ENCODE data around the gene CALR3. TPM values are rescaled to one million over a fixed set of nuclear protein-coding genes. Genes with fewer than 3 reads are reported as not detected.
"Not testable (repeated sequence)": the region's sequence is repeated elsewhere in the genome, so short reads cannot be mapped to it uniquely, and the experiment has no call there.

The CALR3 gene
- total and polyA plus RNA-seq, 5 experiments from 2014 or later = not detected

GRCh38 chr19:16459680-16460079 lies 36.3 kb downstream of the CALR3 start:
- ATAC-seq = no peak
- POLR2A ChIA-PET = no interaction called here
- DNase-seq = no peak
- peak overlapping the region in 1 of 10 donors; percentile 8 for H3K27ac Mint-ChIP-seq
- H3K36me3 Mint-ChIP-seq = peaks cover 0 to 9% (median 0%) of the 10 kb centered on the region in 3 donors
- H3K4me1 Mint-ChIP-seq = peaks cover 46 to 80% (median 72%) of the 10 kb centered on the region in 4 donors
- no peak overlapping the region for H3K4me3 Mint-ChIP-seq
- H3K27me3 Mint-ChIP-seq = no peaks in the 10 kb centered on the region
- no peaks in the 10 kb centered on the region for H3K9me3 Mint-ChIP-seq

GRCh38 chr19:16458391-16459341 lies 37.3 kb downstream of the CALR3 start:
- no peak for DNase-seq
- Mint-ChIP-seq H3K9me3 (no peaks in the 10 kb centered on the region), H3K4me3 (peak overlapping the region in 8 of 10 donors; percentile 0 to 71 (median 48)), H3K4me1 (peaks cover 48 to 79% (median 74%) of the 10 kb centered on the region in 4 donors), H3K27me3 (no peaks in the 10 kb centered on the region), H3K36me3 (peaks cover 0 to 9% (median 3%) of the 10 kb centered on the region in 3 donors), H3K27ac (peak overlapping the region in 8 of 10 donors; percentile 8 to 69 (median 45))
- ATAC-seq = peak in 1 of 2 donors; percentile 22
- POLR2A ChIA-PET = no interaction called here

- Mint-ChIP-seq H3K4me1 (peaks cover 40 to 75% (median 68%) of the 10 kb centered on the region in 4 donors), H3K36me3 (peaks cover 0 to 7% (median 3%) of the 10 kb centered on the region in 3 donors), H3K27ac (peak overlapping the region in 8 of 10 donors; percentile 4 to 80 (median 60)), H3K9me3 (no peaks in the 10 kb centered on the region), H3K4me3 (peak overlapping the region in 8 of 10 donors; percentile 8 to 71 (median 62)), H3K27me3 (no peaks in the 10 kb centered on the region)
- POLR2A ChIA-PET = no interaction called here
- DNase-seq (no peak), ATAC-seq (peak in 1 of 2 donors; percentile 29)
These were observed 38.0 kb downstream of the CALR3 start for GRCh38 chr19:16457954-16458331.

- H3K9me3 Mint-ChIP-seq = no peaks in the 10 kb centered on the region
- POLR2A ChIA-PET = no interaction called here
- DNase-seq = no peak
- H3K27ac Mint-ChIP-seq = peak overlapping the region in 8 of 10 donors; percentile 6 to 83 (median 58)
- peaks cover 0 to 7% (median 3%) of the 10 kb centered on the region in 3 donors for H3K36me3 Mint-ChIP-seq
- H3K27me3 Mint-ChIP-seq = no peaks in the 10 kb centered on the region
- peaks cover 40 to 70% (median 64%) of the 10 kb centered on the region in 4 donors for H3K4me1 Mint-ChIP-seq
- ATAC-seq = peak; percentile 44 to 57
- H3K4me3 Mint-ChIP-seq = peak overlapping the region; percentile 4 to 80 (median 55)
These were observed 38.6 kb downstream of the CALR3 start for GRCh38 chr19:16457195-16457953.

GRCh38 chr19:16456652-16457194 lies 39.2 kb downstream of the CALR3 start:
- POLR2A ChIA-PET = no interaction called here
- H3K4me1 Mint-ChIP-seq = peaks cover 38 to 66% (median 61%) of the 10 kb centered on the region in 4 donors
- H3K4me3 Mint-ChIP-seq = peak overlapping the region; percentile 12 to 80 (median 60)
- no peak for DNase-seq
- peak overlapping the region in 8 of 10 donors; percentile 4 to 83 (median 63) for H3K27ac Mint-ChIP-seq
- peaks cover 0 to 7% (median 3%) of the 10 kb centered on the region in 3 donors for H3K36me3 Mint-ChIP-seq
- H3K9me3 Mint-ChIP-seq = no peaks in the 10 kb centered on the region
- ATAC-seq = peak in 1 of 2 donors; percentile 29
- H3K27me3 Mint-ChIP-seq = no peaks in the 10 kb centered on the region

GRCh38 chr19:16455489-16455888 lies 40.5 kb downstream of the CALR3 start:
- Mint-ChIP-seq H3K27ac (peak overlapping the region in 2 of 10 donors; percentile 11 to 71), H3K27me3 (no peaks in the 10 kb centered on the region), H3K9me3 (no peaks in the 10 kb centered on the region), H3K4me3 (peak overlapping the region in 1 of 10 donors; percentile 6), H3K36me3 (peaks cover 0 to 7% (median 3%) of the 10 kb centered on the region in 3 donors), H3K4me1 (peaks cover 38 to 64% (median 61%) of the 10 kb centered on the region in 4 donors)
- POLR2A ChIA-PET = interaction anchor here (0.7 kb wide), 1 partner anchor 151 kb away, joined by 3 read pairs; no protein-coding TSS in a partner anchor
- no peak for ATAC-seq
- DNase-seq = no peak

GRCh38 chr19:16454351-16454918 lies 41.5 kb downstream of the CALR3 start:
- DNase-seq (no peak), ATAC-seq (no peak)
- H3K9me3 Mint-ChIP-seq = peaks cover 0 to 5% (median 0%) of the 10 kb centered on the region in 9 donors
- H3K36me3 Mint-ChIP-seq = peaks cover 4 to 8% (median 5%) of the 10 kb centered on the region in 3 donors
- H3K4me3 Mint-ChIP-seq = no peak overlapping the region
- H3K4me1 Mint-ChIP-seq = peaks cover 39 to 65% (median 61%) of the 10 kb centered on the region in 4 donors
- H3K27ac Mint-ChIP-seq = peak overlapping the region in 7 of 10 donors; percentile 53 to 91 (median 62)
- POLR2A ChIA-PET = no interaction called here
- H3K27me3 Mint-ChIP-seq = no peaks in the 10 kb centered on the region

GRCh38 chr19:16452325-16452724 lies 43.6 kb downstream of the CALR3 start:
- Mint-ChIP-seq H3K4me1 (peaks cover 33 to 62% (median 56%) of the 10 kb centered on the region in 4 donors), H3K27me3 (no peaks in the 10 kb centered on the region), H3K27ac (no peak overlapping the region), H3K4me3 (no peak overlapping the region), H3K9me3 (peaks cover 0 to 6% (median 0%) of the 10 kb centered on the region in 9 donors), H3K36me3 (peaks cover 8 to 10% (median 10%) of the 10 kb centered on the region in 3 donors)
- POLR2A ChIA-PET = interaction anchor here (0.7 kb wide), 2 partner anchors 93 to 1177 kb away, joined by 5 to 7 read pairs; no protein-coding TSS in a partner anchor
- ATAC-seq (no peak), DNase-seq (no peak)

GRCh38 chr19:16449330-16449961 lies 46.5 kb downstream of the CALR3 start:
- H3K27me3 Mint-ChIP-seq = no peaks in the 10 kb centered on the region
- peaks cover 31 to 77% (median 63%) of the 10 kb centered on the region in 4 donors for H3K4me1 Mint-ChIP-seq
- POLR2A ChIA-PET = interaction anchor here (1.1 kb wide), 1 partner anchor 195 kb away, joined by 8 read pairs; no protein-coding TSS in a partner anchor
- DNase-seq (peak in 1 of 10 donors; percentile 25), ATAC-seq (peak in 1 of 2 donors; percentile 86)
- peak overlapping the region in 6 of 10 donors; percentile 6 to 72 (median 41) for H3K4me3 Mint-ChIP-seq
- H3K36me3 Mint-ChIP-seq = peaks cover 7 to 15% (median 10%) of the 10 kb centered on the region in 3 donors
- peak overlapping the region in 9 of 10 donors; percentile 4 to 91 (median 69) for H3K27ac Mint-ChIP-seq
- H3K9me3 Mint-ChIP-seq = peaks cover 0 to 6% (median 0%) of the 10 kb centered on the region in 9 donors

- H3K27ac Mint-ChIP-seq = peak overlapping the region in 9 of 10 donors; percentile 4 to 91 (median 69)
- peak overlapping the region in 4 of 10 donors; percentile 6 to 72 (median 66) for H3K4me3 Mint-ChIP-seq
- H3K4me1 Mint-ChIP-seq = peaks cover 32 to 77% (median 63%) of the 10 kb centered on the region in 4 donors
- not testable (repeated sequence) for H3K9me3 Mint-ChIP-seq, H3K27me3 Mint-ChIP-seq, DNase-seq, ATAC-seq
- POLR2A ChIA-PET = interaction anchor here (1.1 kb wide), 1 partner anchor 195 kb away, joined by 8 read pairs; no protein-coding TSS in a partner anchor
- H3K36me3 Mint-ChIP-seq = peaks cover 5 to 21% (median 10%) of the 10 kb centered on the region in 3 donors
These were observed 47.1 kb downstream of the CALR3 start for GRCh38 chr19:16448872-16449271.

Data from naive thymus-derived CD8-positive, alpha-beta T cell (primary cell).